ENCODE data around the gene PSME1.
"Not testable (repeated sequence)": the region's sequence is repeated elsewhere in the genome, so short reads cannot be mapped to it uniquely, and the experiment has no call there.

The PSME1 gene

GRCh38 chr14:24103451-24103850 is 32.5 kb upstream of the PSME1 start:
- DNase-seq = no peak

- DNase-seq = not testable (repeated sequence)
Measured at GRCh38 chr14:24105609-24106239, 30.3 kb upstream of the PSME1 start.

GRCh38 chr14:24106672-24107271 is 29.2 kb upstream of the PSME1 start:
- DNase-seq = no peak

- DNase-seq = no peak
Measured at GRCh38 chr14:24108336-24108874, 27.6 kb upstream of the PSME1 start.

GRCh38 chr14:24110060-24110459 is 25.9 kb upstream of the PSME1 start:
- no peak for DNase-seq

- DNase-seq = no peak
Measured at GRCh38 chr14:24110523-24110922, 25.5 kb upstream of the PSME1 start.

GRCh38 chr14:24113379-24113800 is 22.6 kb upstream of the PSME1 start:
- DNase-seq = peak in 1 of 51 donors; percentile 33

GRCh38 chr14:24113801-24114531 is 22.0 kb upstream of the PSME1 start:
- peak in 49 of 51 donors; percentile 58 to 97 (median 84) for DNase-seq

GRCh38 chr14:24114532-24115421 is 21.2 kb upstream of the PSME1 start, which contains the start of the genes DCAF11 and NRL:
Gene DCAF11 (plus strand): TSS chr14:24114777. CDS start chr14:24115595, 818 bp downstream.
Gene NRL (minus strand): TSS chr14:24114949. CDS start chr14:24082848, 32,101 bp downstream.
- peak; percentile 91 to 100 (median 99) for DNase-seq

GRCh38 chr14:24115422-24116127 is 20.4 kb upstream of the PSME1 start:
- DNase-seq = no peak

GRCh38 chr14:24116128-24116814 is 19.7 kb upstream of the PSME1 start:
- no peak for DNase-seq

GRCh38 chr14:24117179-24117578 is 18.8 kb upstream of the PSME1 start:
- no peak for DNase-seq

- DNase-seq = no peak
Measured at GRCh38 chr14:24119691-24120090, 16.3 kb upstream of the PSME1 start.

GRCh38 chr14:24121210-24121609 is 14.8 kb upstream of the PSME1 start:
- no peak for DNase-seq

GRCh38 chr14:24122416-24122815 is 13.6 kb upstream of the PSME1 start:
- no peak for DNase-seq

GRCh38 chr14:24122898-24123297 is 13.1 kb upstream of the PSME1 start:
- DNase-seq = no peak

- no peak for DNase-seq
Measured at GRCh38 chr14:24123424-24124417, 12.3 kb upstream of the PSME1 start.

- no peak for DNase-seq
Measured at GRCh38 chr14:24126939-24127338, 9.1 kb upstream of the PSME1 start.

GRCh38 chr14:24127673-24128072 is 8.3 kb upstream of the PSME1 start:
- no peak for DNase-seq
